PC-9 (cell line): ENCODE data around the gene SLC27A6. TPM values are rescaled to one million over a fixed set of nuclear protein-coding genes. Genes with fewer than 3 reads are reported as not detected.

Experiments used
- BruUV-seq: library from RNA; stranded (reverse); fragments of 400-500 nt; replicated peaks from 2 replicates; lab custom pipeline; 2021; lab: Mats Ljungman, UMichigan
- CTCF ChIA-PET: fragments of 300-600 bp; sonication (Branson Sonifier 250); formaldehyde crosslinking; loops from one replicate; lab custom pipeline; 2022; ENCODE audit warnings: antibody characterized with exemption; lab: Charles Lee
- POLR2A ChIA-PET: fragments of 300-600 bp; sonication (Branson Sonifier 250); formaldehyde crosslinking; loops from one replicate; lab custom pipeline; 2022; ENCODE audit warnings: antibody characterized with exemption; ENCODE audit not compliant: unreplicated experiment; lab: Charles Lee
- DNase-seq, 2 experiments: peaks; one replicate each; pipeline versions ENCODE4 v3.0.0 to v3.0.0-alpha.2; 2015 to 2022; ENCODE audit warnings: mixed read lengths in 1 of 2
- H2AFZ ChIP-seq: fragments of 200-600 bp; sonication (generic); 2 replicates; pipeline ENCODE4 v1.8.1; 2017; ENCODE audit warnings: antibody characterized with exemption
- H3F3A ChIP-seq: fragments of 200-600 bp; sonication (generic); 2 replicates; pipeline ENCODE4 v1.8.1; 2017; ENCODE audit warnings: antibody characterized with exemption, mild to moderate bottlenecking, low read depth; ENCODE audit not compliant: insufficient read depth
- H3K27ac ChIP-seq: fragments of 200-600 bp; sonication (generic); 2 replicates; pipeline ENCODE4 v1.6.1; 2016; ENCODE audit warnings: mixed run types
- H3K27me3 ChIP-seq: fragments of 200-600 bp; sonication (generic); 2 replicates; pipeline ENCODE4 v1.6.1; 2016; ENCODE audit warnings: low read depth, mixed run types; ENCODE audit not compliant: insufficient read depth
- H3K36me3 ChIP-seq: fragments of 200-600 bp; sonication (generic); 2 replicates; pipeline ENCODE4 v1.6.1; 2016; ENCODE audit warnings: low read depth, mixed run types
- H3K4me1 ChIP-seq: fragments of 200-600 bp; sonication (generic); replicated peaks from 2 replicates; pipeline ENCODE4 v1.6.1; 2016; ENCODE audit warnings: mixed run types; ENCODE audit not compliant: insufficient read depth
- H3K4me2 ChIP-seq: fragments of 200-600 bp; sonication (generic); 2 replicates; pipeline ENCODE4 v1.6.1; 2017; ENCODE audit warnings: mixed run types
- H3K4me3 ChIP-seq: fragments of 200-600 bp; sonication (generic); 2 replicates; pipeline ENCODE4 v1.6.1; 2016; ENCODE audit warnings: mixed run types
- H3K79me2 ChIP-seq: fragments of 200-600 bp; sonication (generic); 2 replicates; pipeline ENCODE4 v1.6.1; 2017; ENCODE audit warnings: low read depth, mixed run types
- H3K9me2 ChIP-seq: fragments of 200-600 bp; sonication (generic); 2 replicates; pipeline ENCODE4 v1.8.1; 2017; ENCODE audit warnings: mild to moderate bottlenecking; ENCODE audit not compliant: insufficient read depth
- H3K9me3 ChIP-seq: fragments of 200-600 bp; sonication (generic); 2 replicates; pipeline ENCODE4 v1.8.1; 2016; ENCODE audit warnings: low read depth; ENCODE audit not compliant: insufficient read depth
- H4K20me1 ChIP-seq: fragments of 200-600 bp; sonication (generic); 2 replicates; pipeline ENCODE4 v1.8.1; 2017; ENCODE audit not compliant: insufficient read depth
- CTCF ChIP-seq: fragments of 200-600 bp; sonication (generic); conservative IDR thresholded peaks from 2 replicates; pipeline ENCODE4 v1.6.1; 2017; ENCODE audit warnings: mixed run types, antibody characterized with exemption, mild to moderate bottlenecking, moderate library complexity
- EZH2 ChIP-seq: fragments of 200-600 bp; sonication (generic); IDR thresholded peaks from 2 replicates; pipeline ENCODE4 v1.8.0; 2017; ENCODE audit warnings: antibody characterized with exemption, low read depth
- intact Hi-C: fragments of 100-400 bp; cut with micrococcal nuclease; formaldehyde crosslinking; loops from one replicate; pipeline ENCODE4 v1.10.0; 2022; ENCODE audit not compliant: unreplicated experiment
- total RNA-seq: library from RNA; stranded (reverse); gene quantifications from 2 replicates; pipeline ENCODE4 v1.2.3, GENCODE V29; 2021

SLC27A6 gene
- total RNA-seq, 1 experiment from 2014 or later: not detected

- BruUV-seq: no TSS peak
- ChIA-PET CTCF (no interaction called here), POLR2A (no interaction called here)
- H3K9me2 ChIP-seq: no peaks in the 10 kb centered on the region
- DNase-seq: no peak
- no peak overlapping the region for H3K27ac ChIP-seq
- H2AFZ ChIP-seq: no peak overlapping the region
- intact Hi-C loops: no loop called here
- H3K27me3 ChIP-seq: no peaks in the 10 kb centered on the region
- no peak overlapping the region for H3K4me3 ChIP-seq
- no peaks in the 10 kb centered on the region for H3F3A ChIP-seq
- H3K4me2 ChIP-seq: no peak overlapping the region
- H3K9me3 ChIP-seq: no peaks in the 10 kb centered on the region
- no peaks in the 10 kb centered on the region for H3K4me1 ChIP-seq
- no peaks in the 10 kb centered on the region for H3K36me3 ChIP-seq
- no peaks in the 10 kb centered on the region for H3K79me2 ChIP-seq
- H4K20me1 ChIP-seq: no peaks in the 10 kb centered on the region
- TF ChIP-seq CTCF (no peak), EZH2 (no peak)
Measured at GRCh38 chr5:129002527-129002842, 37.2 kb downstream of the SLC27A6 start.

- Histone ChIP-seq H3K4me1 (no peaks in the 10 kb centered on the region), H3K4me3 (no peak overlapping the region), H3K4me2 (no peak overlapping the region), H3K27ac (no peak overlapping the region), H3F3A (no peaks in the 10 kb centered on the region), H3K9me2 (no peaks in the 10 kb centered on the region), H3K27me3 (no peaks in the 10 kb centered on the region), H3K9me3 (no peaks in the 10 kb centered on the region), H2AFZ (no peak overlapping the region), H3K79me2 (no peaks in the 10 kb centered on the region), H3K36me3 (no peaks in the 10 kb centered on the region), H4K20me1 (no peaks in the 10 kb centered on the region)
- no TSS peak for BruUV-seq
- TF ChIP-seq EZH2: no peak
- TF ChIP-seq CTCF: no peak
- ChIA-PET CTCF (no interaction called here), POLR2A (no interaction called here)
- intact Hi-C loops: no loop called here
- no peak for DNase-seq
Measured at GRCh38 chr5:129003232-129003631, 37.9 kb downstream of the SLC27A6 start.

GRCh38 chr5:129014185-129014584, 48.9 kb downstream of the SLC27A6 start:
- no peak for DNase-seq
- ChIA-PET POLR2A (no interaction called here), CTCF (no interaction called here)
- no peaks in the 10 kb centered on the region for H3K9me2 ChIP-seq
- no peaks in the 10 kb centered on the region for H3K79me2 ChIP-seq
- H4K20me1 ChIP-seq: no peaks in the 10 kb centered on the region
- H3F3A ChIP-seq: no peaks in the 10 kb centered on the region
- no peak overlapping the region for H3K27ac ChIP-seq
- no peaks in the 10 kb centered on the region for H3K36me3 ChIP-seq
- intact Hi-C loops: no loop called here
- BruUV-seq: no TSS peak
- no peak overlapping the region for H3K4me2 ChIP-seq
- no peak overlapping the region for H2AFZ ChIP-seq
- H3K4me1 ChIP-seq: no peaks in the 10 kb centered on the region
- H3K9me3 ChIP-seq: no peaks in the 10 kb centered on the region
- TF ChIP-seq CTCF (no peak), EZH2 (no peak)
- H3K4me3 ChIP-seq: no peak overlapping the region
- H3K27me3 ChIP-seq: no peaks in the 10 kb centered on the region
